OCI-M1 (cell line): ENCODE results near the gene FLNC.

Experiments used
- DNase-seq: peaks from one replicate; lab custom pipeline; 2025; lab: John Stamatoyannopoulos, UW

Gene FLNC

GRCh38 chr7:128804484-128804883 is 25.7 kb upstream of the FLNC start:
- no peak for DNase-seq

GRCh38 chr7:128805225-128805624 is 25.0 kb upstream of the FLNC start:
- no peak for DNase-seq

- no peak for DNase-seq
These were observed 23.0 kb upstream of the FLNC start for GRCh38 chr7:128807191-128807590.

GRCh38 chr7:128809363-128809762 is 20.8 kb upstream of the FLNC start:
- no peak for DNase-seq

GRCh38 chr7:128810473-128810872 is 19.7 kb upstream of the FLNC start:
- no peak for DNase-seq

- DNase-seq = no peak
These were observed 19.2 kb upstream of the FLNC start for GRCh38 chr7:128810997-128811396.

- DNase-seq = no peak
These were observed 18.4 kb upstream of the FLNC start for GRCh38 chr7:128811631-128812430.

- peak; percentile 65 for DNase-seq
These were observed 17.6 kb upstream of the FLNC start for GRCh38 chr7:128812514-128813168.

- DNase-seq = no peak
These were observed 15.7 kb upstream of the FLNC start for GRCh38 chr7:128814499-128814898.

- DNase-seq = no peak
These were observed 14.8 kb upstream of the FLNC start for GRCh38 chr7:128815289-128815942.

GRCh38 chr7:128818694-128819093 is 11.5 kb upstream of the FLNC start:
- no peak for DNase-seq

- DNase-seq = no peak
These were observed 8.5 kb upstream of the FLNC start for GRCh38 chr7:128821724-128822123.

- no peak for DNase-seq
These were observed 3.7 kb upstream of the FLNC start for GRCh38 chr7:128826512-128826911.

- DNase-seq = no peak
These were observed 3.3 kb upstream of the FLNC start for GRCh38 chr7:128826916-128827247.

- DNase-seq = peak; percentile 24
These were observed 2.8 kb upstream of the FLNC start for GRCh38 chr7:128827248-128827958.

GRCh38 chr7:128827971-128828711 is 2.1 kb upstream of the FLNC start:
- no peak for DNase-seq

GRCh38 chr7:128829391-128830166 is 627 bp upstream of the FLNC start:
- no peak for DNase-seq

- peak; percentile 29 for DNase-seq
These were observed 1.2 kb downstream of the FLNC start for GRCh38 chr7:128831178-128831993.

- peak; percentile 56 for DNase-seq
These were observed 2.0 kb downstream of the FLNC start for GRCh38 chr7:128831994-128832879.
